Bone marrow (tissue), 2 donors: ENCODE results near the gene MUC4.
"Not testable (repeated sequence)": the region's sequence is repeated elsewhere in the genome, so short reads cannot be mapped to it uniquely, and the experiment has no call there.

Experiments
- DNase-seq, 2 donors: peaks; one replicate each; lab custom pipeline; 2025; lab: John Stamatoyannopoulos, UW

MUC4 gene

DNA sequence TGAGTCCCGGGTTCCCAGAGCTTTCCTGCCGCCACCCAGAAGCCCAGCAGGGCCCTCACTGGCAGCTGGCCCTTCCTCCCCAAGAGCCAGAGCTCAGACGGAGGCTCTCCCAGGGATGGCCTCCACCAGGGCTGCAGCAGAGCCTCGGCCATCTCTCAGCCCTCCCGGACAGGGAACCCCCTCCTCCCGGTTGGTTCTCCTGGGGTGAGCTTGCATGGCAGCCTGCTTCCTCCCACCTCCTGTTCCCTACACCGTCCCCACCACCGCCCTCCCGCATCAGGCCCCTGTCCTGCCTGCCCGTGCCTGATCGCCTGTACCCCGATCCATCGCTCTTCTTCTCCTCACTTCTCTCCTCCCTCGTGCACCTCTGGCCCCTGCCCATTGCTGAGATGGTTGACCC is 24.1 kb upstream of the MUC4 start:
- DNase-seq = no peak

DNA sequence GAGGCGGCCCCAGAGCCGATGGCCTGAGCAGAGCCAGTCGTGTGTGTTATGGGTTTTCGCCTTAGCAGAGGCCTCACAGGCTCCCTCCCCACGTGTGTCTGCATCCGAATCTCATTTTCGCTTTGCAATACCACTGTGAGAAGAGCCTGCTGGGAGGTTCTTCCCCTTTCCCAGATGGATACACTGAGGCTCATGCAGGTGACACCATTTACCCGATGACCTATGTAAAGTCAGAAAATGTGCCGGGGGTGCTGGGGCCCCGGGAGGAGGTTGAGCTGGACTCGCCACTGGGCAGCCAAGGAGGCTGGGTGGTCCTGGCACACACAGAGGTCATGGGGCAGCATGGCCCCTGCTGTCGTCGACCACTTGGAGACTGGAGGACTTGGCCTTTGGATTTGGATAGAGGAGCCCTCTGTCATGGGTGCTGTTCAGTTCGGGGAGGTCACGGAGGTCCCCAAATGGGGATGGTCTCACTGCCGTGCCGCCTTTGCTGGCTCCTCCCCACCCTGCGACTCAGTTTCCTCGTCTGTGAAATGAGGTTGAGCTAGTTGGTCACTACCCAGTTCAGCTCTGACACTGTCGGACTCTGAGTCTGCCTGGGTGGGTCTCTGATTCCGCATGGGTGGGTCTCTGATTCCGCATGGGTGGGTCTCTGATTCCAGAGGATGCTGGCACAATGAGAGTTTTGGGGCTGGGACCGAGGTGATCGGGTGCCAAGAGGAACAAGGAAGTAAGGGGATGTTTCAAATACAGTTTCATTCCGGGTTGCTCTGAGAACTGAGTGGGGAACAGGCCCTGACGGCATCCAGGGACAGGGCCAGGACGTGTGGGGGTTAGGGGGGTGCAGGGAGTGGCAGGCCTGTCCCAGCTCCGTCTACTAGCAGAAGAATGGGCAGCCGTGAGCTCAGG is 23.2 kb upstream of the MUC4 start:
- DNase-seq = no peak

DNA sequence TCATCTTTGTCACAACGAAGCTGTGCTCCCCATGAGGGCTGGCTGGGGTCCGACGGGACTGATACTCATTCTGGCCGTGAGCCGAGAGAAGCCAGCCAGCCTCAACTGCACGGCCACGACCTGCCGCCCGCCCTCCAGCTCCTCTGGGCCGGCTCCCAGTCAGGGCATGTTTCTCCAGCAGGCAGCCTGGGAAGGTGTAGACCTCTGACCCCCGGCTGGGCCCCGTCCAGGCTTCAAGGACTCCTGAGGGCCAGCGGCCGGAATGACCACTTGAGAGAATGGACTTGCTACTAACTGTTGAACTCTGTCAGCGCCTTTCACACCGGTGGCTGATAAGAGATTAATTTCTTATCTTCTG is 18.1 kb upstream of the MUC4 start:
- DNase-seq = no peak

DNA sequence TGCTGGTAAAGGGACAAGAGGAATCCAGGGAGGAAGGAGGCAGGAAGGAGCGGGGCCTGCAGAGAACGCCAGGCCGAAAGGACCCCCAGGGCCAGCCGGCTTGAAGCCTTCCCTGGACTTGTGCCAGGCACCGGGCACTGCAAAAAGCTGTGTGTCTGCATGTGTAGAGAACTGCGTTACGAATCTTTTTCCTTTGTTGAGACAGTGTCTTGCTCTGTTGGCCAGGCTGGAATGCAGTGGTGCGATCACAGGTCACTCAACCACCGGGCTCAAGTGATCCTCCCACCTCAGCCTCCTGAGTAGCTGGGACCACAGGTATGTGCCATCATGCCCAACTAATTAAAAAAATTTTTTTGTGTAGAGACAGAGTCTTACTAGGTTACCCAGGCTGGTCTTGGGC is 17.0 kb upstream of the MUC4 start:
- DNase-seq = no peak

GRCh38 chr3:195825857-195826804 is 14.4 kb upstream of the MUC4 start:
- DNase-seq = no peak

GRCh38 chr3:195825191-195825588 is 13.5 kb upstream of the MUC4 start:
- no peak for DNase-seq

DNA sequence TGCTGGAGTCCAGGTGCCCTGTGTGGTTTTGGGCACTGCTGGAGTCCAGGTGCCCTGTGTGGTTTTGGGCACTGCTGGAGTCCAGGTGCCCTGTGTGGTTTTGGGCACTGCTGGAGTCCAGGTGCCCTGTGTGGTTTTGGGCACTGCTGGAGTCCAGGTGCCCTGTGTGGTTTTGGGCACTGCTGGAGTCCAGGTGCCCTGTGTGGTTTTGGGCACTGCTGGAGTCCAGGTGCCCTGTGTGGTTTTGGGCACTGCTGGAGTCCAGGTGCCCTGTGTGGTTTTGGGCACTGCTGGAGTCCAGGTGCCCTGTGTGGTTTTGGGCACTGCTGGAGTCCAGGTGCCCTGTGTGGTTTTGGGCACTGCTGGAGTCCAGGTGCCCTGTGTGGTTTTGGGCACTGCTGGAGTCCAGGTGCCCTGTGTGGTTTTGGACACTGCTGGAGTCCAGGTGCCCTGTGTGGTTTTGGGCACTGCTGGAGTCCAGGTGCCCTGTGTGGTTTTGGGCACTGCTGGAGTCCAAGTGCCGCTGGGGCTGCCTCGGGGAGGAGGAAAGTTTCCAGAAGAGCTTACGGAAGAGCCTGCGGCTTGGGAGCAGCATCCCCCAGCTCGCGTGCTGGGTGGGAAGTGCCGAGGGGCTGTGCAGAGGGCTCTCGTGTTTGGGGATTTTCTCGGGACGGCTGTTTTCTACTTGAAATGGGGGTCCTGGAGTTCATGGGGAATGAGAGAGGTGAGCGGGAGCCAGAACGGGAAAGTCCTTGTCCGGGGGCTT is 12.9 kb upstream of the MUC4 start:
- DNase-seq = not testable (repeated sequence)

DNA sequence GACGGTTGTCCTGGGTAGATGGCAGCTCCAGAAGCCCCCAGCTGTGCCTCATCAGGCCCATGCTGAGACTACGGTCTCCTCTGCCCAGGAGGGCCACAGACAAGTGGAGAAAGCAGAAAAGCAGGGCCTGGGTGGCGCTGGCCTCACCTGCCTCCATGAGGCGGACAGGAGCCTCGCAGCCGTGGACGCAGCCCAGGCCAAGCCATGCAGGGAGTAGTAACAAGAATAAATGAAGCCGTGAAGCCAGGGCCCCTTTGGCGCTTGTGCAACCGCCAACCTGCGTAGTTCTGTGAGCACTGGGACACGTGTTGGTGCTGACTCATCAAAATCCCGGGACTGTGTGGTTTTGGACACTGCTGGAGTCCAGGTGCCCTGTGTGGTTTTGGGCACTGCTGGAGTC is 12.3 kb upstream of the MUC4 start:
- DNase-seq = no peak

DNA sequence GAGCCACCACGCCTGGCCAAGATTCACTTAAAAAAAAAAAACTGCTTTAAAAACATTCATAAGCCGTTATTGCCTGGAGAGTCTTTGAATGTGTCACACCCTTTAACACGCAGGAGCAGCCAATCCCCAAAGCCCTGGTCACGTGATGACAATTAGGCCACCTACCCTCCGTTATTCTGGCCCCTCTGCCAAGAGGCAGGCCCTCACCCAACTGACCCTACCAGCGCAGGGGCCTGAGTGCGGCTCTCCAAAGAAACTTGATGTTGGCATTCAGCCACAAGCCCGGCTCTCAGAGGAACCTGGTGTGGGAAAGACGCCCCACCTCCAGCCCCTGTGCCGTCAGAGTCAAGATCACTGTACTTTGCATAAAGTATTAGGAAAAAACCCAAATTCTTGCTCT is 11.6 kb upstream of the MUC4 start:
- no peak for DNase-seq

DNA sequence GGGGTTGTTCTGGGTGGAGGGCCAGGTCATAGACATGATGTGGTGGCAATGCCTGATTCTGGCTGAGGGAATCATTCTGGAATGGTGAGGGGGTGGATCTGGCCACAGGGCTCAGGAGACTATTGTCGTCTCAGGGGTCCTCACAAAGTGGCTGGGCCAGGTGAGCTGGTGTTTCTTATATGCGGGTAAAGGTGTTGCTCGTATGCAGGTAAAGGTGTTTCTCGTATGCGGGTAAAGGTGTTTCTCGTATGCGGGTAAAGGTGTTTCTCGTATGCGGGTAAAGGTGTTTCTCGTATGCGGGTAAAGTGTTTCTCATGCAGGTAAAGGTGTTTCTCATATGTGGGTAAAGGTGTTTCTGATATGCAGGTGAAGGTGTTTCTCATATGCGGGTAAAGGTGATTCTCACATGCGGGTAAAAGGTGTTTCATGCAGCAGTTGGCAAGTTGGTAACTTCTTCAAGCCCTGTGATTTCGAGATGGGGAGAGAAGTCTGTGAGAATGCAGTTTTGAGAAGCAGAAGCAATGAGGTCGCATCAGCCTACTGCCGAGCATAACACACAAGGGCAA is 10.5 kb upstream of the MUC4 start:
- no peak for DNase-seq

- no peak for DNase-seq
These were observed 9.8 kb upstream of the MUC4 start for GRCh38 chr3:195821403-195822130.

DNA sequence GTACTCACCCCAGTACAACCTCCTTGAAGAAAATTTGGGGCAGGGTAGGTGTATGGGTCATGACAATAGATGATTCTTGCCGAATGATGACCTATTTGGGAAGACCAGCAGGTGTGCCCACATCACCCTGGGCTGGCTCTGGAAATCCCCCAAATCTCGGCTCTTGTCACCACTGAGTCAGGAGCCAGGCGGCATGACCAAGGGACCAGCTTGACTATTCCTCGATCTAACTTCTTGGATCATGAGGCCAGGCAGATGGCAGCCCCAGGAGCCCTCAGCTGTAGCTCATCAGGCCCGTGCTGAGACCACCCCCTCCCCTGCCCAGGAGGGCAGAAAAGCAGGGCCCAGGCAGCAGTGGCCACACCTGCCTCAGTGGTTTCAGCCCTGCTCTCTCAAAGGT is 9.2 kb upstream of the MUC4 start:
- no peak for DNase-seq

DNA sequence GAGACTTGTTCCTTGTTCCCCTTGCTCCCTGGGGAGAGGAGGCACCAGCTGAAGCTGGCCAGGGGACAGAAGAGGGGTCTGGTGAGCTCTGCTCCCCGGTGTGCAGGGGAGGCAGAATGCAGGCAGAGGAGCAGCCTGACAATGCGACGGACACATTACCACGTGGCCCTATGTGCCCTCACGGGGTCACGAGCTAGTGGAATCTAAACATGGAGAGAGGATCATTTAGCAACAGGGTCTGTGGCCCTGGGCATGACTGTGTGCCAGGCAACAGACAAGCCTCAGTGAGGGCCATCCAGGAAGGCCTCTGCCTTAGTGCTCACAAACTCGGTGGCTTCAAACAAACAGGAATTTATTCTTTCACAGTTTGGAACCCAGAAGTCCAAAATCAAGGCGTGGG is 8.5 kb upstream of the MUC4 start:
- DNase-seq = no peak

GRCh38 chr3:195818301-195818700 is 6.6 kb upstream of the MUC4 start:
- no peak for DNase-seq

- no peak for DNase-seq
These were observed 5.9 kb upstream of the MUC4 start for GRCh38 chr3:195817578-195818135.

DNA sequence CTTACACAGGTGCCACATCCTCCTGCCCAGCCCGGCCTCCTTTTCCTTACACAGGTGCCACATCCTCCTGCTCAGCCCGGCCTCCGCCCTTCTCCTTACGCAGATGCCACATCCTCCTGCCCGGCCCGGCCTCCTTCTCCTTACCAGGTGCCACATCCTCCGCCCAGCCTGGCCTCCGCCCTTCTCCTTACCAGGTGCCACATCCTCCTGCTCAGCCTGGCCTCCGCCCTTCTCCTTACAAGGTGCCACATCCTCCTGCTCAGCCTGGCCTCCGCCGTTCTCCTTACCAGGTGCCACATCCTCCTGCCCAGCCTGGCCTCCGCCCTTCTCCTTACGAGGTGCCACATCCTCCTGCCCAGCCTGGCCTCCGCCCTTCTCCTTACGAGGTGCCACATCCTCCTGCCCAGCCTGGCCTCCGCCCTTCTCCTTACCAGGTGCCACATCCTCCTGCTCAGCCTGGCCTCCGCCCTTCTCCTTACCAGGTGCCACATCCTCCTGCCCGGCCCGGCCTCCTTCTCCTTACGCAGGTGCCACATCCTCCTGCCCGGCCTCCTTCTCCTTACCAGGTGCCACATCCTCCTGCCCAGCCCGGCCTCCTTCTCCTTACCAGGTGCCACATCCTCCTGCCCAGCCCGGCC is 4.7 kb upstream of the MUC4 start:
- DNase-seq = not testable (repeated sequence)

GRCh38 chr3:195815169-195815771 is 3.5 kb upstream of the MUC4 start:
- DNase-seq = no peak

DNA sequence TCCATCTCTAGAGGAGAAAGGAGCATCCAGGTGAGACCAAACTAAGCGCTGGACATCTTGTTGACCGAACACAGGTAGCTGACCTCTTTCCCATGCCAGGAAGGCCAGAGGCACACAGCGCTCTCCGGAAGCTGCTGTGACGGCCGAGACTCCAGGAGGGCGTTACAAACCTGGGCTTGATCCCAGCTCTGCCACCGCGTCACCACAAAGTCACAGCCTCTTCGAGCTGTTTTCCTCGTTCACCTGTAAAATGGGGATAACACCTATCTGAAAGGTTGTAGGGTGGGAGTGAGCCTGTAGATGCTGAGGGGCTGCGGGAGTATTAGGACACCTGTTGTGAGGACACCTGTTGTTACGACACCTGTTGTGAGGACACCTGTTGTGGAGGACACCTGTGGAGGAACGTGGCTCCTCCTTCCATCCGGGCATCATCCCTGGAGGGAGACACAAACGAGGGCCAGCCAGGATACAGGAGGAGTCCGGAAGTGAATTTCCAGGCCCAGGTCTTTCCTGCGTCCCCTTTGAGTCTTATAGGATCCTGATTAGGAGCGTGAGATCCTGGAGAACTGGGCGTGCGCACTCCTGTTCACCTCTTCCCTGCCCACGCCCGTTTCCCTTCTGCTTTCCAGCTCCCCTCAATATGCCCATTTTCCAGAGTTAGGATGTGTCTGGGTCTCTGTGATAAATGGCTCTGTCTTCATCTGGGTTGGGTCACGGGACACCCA is 2.3 kb upstream of the MUC4 start:
- DNase-seq = no peak

GRCh38 chr3:195812366-195812765 is 637 bp upstream of the MUC4 start:
- DNase-seq = no peak
